HG03575 (cell line): ENCODE results near the gene DCAKD.

Experiments used
- ATAC-seq: cut with Tn5 transposase; IDR thresholded peaks from one replicate; pipeline ENCODE4 v1.9.1; 2021; ENCODE audit not compliant: unreplicated experiment, insufficient number of reproducible peaks, low FRiP score; ENCODE audit errors: extremely low read depth

Gene DCAKD

DNA sequence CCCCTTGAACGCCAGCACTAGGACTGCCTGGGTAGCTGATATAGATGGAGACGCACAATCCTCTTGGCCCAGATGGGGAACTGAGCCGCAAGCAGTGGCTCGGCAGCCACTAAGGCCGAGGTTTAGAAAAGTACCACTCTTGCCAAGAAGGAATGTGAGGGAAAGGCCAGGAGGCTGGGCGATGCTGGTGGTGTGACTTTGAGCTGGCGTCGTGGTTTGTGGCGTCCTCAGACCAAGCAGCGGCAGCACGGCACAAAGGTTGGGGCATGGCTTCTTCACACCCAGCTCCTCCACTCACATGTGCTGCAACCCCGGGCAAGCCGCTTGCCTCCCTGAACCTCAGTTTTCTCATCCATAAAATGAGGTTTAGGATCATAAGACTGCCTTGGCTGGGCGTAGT, 15.6 kb downstream of the DCAKD start:
- no peak for ATAC-seq

DNA sequence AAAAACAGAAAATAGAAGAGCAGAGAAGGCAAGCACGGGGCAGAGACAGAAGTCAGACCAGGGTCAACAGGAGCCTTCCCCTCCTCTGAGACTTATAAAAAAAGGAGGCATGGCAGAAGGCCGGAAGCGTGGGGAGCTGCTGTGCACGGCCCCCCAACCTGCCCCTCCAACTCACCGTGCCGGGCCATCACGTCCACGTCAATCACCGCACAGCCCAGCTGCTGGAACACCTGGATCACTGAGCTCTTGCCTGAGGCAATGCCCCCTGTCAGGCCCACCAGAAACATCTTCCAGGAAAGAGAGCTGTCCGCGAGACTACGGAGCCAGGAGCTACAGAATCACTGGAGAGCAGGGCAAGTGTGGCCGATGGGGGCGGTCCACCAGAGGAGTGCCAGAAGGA, 16.8 kb downstream of the DCAKD start:
- no peak for ATAC-seq

DNA sequence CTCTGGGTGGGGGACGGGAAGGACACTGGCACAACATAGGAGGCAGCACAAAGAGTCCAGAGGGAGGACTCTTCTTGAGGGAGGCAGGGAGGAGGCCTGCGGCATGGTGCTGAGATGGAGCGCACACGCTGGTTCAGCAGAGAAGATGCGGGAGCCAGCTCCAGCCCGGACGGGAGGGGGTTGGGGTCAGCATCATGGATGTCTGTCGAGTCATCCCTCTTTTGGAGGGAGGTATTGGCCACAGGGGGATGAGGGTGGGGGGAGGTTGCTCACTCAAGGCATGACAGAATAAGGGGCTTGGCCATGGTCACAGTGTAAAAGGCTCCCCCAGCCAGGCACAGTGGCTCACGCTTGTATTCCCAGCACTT, 19.3 kb downstream of the DCAKD start:
- ATAC-seq, result no peak

DNA sequence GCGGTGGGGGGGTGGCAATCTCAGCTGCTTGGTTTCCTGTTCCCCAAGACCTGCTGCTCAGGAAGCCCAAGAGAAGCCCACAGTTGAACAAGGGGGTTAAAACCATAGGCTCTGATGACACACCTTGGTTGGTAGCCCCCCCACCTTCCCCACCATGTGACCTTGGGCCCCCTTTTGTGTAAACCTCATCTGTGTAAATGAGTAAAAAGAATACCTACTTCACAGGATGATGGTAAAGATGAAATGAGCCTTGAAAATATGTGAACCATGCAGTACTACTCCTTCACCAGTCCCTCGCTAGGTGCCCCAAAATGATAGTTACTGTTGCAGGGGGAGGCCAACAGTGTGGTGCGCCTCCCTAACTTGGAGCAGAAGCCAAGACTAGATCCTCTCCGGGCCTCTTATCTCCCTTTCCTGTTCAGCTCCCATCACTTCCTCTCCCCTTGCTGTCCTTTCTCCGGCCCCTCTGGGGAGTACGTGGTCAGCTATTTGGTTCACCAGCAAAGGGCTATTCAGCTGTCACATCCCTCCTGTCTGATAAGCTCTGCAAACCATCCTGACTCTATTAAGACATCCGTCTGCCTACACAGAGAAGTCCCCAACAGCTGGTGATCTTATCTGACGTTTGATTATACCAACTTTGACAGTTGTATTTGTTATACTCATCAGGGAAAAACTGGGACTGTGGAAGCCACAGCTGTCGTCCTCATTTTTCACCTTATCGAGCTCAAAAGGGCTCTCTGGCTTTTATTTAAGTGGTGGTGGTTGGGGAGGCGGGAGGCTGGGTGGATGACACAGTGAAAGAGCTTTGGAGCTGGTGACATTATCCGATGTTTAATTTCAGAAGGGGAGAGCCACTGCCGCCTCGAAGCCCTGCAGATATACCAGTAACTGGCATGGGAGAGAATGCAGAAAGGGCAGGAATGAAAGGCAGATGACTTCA, 19.9 kb downstream of the DCAKD start:
- ATAC-seq, result no peak

DNA sequence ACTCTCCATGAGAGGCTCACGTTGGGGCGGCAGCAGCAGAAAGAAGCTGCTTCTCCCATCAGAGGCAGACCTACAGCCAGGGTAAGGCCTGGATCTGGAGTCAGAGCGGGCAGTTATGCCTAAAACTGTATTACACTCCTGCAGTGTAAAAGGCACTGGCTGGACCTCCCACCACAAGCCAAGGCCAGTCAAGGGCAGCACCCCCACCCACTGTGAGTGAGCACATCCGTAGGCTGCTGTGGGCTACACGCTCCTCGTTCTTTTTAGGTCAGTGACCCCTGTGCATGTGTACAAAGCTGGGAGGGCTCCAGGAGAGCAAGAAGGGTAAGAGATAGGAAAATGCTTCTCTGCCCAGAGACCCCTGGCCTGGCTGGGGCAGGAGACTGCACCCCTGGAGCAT, 20.7 kb downstream of the DCAKD start:
- no peak for ATAC-seq

DNA sequence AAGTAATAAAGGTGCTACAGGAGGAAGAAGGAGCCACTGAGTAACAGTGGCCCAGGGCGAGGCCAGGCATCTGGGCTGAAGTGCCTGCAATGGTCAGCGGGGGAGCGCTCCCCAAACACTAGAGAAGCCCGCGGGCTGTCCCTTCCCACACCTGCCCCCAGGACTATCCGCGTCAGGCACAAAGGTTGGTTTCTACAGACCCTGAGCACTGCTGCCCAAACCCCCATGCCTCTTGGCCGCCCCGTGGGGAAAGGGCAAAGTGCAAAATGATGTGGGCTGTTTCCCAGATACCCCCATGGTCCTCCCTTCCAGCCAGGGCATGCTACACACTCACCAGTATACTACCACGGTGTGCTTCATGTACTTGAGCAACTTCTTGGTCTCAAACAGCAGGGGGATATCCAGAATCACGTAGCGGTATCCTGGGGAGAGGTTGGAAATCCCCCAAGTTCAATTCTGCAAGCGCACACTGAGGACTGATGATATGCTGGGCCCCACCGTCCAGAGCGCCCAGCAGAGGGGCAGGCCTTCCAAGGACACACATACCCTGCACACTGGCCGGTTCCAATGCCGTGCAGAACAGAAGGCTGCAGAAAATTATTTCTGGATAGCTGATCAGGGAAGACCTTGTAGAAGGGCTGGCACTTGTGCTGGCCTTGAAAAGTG, 21.5 kb downstream of the DCAKD start:
- ATAC-seq, result no peak

DNA sequence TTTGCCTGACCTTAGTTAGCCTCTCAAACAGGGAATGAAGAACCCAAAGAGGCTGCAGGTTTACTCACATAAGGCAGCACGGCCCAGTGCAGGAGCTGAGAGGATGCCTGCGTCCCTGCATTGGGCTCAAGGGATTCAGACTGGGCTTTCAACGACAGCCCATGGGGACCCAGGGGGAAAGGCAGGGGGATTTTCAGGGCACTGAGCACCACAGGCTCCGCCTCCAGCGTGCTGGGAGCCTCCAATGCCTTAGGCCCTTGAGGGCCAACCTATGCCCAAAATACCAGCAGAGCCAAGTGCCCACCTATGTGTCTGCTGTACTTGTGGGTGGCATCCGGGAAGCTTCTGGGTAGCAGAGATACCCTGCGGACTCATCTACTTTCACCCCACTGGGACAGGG, 22.3 kb downstream of the DCAKD start:
- no peak for ATAC-seq

DNA sequence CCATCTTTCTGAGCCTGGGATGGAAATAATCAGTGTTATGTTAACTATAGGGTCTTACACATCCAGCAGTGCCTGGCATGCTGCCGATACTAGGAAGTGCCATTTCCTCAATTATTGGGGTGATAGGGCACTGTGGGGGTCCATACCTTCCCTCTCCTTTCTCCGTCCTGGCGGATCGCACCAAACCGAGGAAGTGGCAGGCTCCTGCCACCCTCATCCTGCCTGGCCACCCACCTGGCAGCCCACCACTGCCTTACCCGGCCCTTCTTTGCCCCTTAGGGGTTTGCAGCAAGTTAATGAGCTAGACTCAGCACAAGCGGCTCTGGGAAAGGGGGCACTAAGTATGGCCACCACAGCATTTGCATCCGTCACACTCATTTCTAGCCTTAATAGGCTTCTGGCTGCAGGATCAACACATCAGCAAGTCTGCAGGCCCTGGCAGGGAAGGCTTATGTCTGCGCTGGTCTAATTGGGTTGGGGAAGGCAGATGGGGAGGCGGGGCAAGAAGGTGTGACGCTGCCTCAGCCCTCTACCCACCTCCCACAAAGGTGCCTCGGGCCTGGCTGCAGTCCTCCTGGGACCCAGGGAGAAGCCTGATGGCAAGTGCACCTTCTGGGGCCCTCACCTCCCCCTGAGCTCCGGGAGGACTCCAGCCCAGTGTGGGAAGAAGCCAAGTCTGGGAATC, 28.6 kb downstream of the DCAKD start:
- no peak for ATAC-seq

DNA sequence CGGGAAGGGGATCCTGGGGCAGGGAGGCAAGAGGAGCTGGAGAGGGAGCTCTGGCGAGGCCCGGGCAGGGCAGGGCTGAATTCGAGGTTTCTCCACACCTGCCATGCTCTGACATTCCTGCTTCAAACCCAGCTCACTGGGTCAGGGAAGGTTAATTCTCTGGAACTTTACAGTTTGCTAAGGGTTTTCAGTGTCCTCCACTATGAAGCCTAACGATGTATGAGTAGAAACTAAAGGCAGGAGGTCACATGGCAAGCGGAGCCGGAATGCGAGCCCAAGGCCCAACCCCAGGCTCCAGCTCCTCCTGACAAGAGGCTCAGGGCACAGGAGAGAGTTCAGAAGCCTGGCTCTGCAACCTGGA, 29.2 kb downstream of the DCAKD start:
- ATAC-seq, result no peak

DNA sequence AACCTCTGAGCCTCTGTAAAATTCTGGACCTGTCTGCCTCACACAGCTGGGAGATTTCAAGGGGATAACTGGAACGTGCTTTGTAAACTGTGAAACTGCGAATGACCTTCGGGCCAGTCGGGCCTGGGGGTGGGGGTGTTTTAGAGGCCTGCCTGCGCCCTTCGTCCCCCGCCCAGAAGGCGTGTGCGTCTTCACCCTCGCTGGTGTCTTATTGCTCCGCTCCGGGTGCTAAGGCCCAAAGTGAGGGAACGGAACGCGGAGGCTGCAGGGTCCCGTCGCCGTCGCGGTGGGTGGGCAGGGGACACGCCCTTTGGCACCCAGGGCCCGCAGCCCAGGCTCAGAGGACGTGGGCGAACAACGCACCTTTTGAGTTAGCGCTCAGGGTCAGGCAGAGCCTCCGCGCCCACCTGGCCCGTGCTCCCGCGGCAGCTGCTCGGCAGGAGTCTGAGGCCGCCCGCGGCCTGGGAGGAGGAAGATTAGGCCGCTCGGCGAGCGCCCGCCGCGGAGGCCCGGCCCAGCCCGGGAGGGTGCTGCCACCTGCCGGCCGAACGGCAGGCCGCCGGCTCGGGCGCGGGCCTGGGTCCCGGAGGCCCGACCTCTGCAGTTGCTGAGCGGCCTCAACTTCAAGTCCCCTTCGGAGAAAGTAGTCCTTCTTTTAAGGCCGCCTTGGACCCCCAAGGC, 29.7 kb downstream of the DCAKD start:
- ATAC-seq, result no peak

DNA sequence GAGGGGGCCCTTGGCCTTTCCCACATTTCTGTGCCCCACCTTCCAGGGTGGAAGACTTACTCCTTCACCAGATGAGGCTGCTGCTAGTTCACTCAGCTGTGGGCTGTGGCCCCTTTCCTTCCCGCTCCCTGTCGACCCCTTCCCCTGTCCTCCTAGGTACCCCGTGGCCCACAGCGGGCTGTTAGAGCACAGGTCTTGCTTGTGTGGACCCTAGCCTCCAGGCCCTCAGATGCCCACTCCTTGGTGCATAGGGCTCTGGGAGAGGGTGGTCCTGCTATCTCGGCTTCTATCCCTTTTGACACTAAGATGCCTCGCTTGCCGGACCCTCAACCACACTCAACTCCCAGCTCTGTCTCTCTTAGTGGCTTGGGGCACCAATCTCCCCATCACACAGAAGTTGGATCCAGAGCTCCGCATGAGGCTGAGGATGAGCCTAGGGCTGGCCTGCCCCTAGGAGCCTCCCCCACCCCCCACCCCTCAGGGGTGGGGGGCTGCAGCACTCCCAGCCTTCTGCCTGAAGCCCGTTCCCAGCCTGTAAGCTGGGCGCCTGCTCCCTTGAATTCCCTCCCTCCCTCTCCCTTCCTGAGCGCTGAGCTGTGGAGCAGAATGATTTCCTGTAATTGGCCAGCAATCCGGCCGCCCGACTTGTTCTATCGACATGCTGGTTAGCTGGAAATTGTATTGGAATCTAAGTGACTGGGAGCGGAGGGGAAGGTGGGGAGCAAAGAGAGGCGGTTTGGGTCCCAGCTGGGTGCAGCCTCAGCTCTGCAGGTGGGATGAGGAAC, 30.9 kb downstream of the DCAKD start:
- ATAC-seq, result no peak

DNA sequence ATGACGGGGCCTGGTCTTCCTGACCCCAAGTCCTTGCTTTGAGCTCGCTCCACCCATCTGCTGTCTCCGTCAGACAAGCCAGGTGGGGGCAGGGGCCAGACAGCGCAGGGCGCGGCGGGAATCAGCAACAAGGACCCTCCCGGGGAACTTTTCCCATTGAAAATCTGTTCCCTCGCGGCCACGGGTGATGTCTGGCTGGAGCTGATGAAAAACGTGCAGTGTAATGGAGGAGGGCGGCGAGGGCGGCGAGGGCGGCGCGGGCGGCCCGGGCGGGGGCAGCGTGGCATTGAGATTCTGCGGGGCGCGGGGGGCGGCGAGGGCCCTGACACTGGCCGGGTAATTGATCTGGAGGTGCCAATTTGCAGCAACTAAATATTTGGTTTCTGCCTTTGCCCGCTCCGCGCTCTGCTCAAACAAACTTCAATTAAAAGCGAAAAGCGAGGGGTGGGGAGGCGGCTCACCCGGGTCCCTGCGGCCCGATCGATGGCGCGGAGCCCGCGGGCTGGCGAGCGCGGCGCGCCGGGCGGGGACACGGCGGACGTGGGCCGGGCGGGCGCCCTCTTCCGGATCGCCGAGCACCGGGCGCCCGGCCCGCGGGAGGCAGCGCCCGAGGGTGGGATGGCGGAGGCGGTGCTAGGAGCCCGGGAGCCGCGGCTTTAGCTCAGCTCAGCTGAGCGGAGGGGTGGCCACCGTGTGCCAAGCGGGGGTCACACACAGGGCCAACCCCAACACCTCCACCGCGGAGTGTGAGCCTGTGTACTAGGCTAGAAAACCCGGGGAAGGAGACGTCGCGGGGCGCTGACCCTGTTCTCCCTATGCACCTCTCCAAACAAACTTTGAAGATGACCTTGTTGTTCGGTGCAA, 32.4 kb downstream of the DCAKD start:
- ATAC-seq, result no peak

DNA sequence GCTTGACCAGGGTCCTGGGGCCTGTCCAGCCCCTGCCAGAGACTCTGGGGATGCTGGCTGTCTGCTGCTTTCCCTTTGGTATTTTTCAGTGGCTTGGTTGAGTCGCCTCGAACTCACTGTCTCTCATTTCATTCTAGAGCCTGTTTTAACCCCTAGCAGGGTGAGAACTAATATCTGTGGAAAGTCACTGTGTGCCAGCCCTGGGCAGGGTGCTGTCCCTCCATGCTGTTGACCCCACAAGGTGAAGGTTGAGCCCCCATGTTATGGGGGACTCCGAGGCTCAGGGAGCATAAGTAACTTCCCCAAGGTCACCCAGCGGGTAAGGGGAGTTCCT, 33.0 kb downstream of the DCAKD start:
- no peak for ATAC-seq

DNA sequence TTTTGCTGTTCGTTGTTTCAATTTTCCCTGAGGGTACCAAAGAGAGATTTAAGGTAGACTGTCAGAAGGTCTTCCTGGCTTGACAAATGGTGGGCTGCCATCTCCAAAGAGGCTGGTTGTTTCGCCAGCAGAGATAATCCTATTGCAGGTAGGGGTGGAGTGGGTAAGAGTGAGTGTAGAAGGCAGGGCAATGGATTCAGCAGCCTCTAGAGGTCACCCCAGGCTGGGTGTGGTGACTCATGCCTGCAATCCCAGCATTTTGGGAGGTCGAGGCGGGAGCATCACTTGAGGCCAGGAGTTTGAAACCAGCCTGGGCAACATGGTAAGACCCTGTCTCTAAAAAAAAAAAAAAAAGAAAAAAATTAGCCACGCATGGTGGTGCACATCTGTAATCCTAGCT, 34.6 kb downstream of the DCAKD start:
- no peak for ATAC-seq

DNA sequence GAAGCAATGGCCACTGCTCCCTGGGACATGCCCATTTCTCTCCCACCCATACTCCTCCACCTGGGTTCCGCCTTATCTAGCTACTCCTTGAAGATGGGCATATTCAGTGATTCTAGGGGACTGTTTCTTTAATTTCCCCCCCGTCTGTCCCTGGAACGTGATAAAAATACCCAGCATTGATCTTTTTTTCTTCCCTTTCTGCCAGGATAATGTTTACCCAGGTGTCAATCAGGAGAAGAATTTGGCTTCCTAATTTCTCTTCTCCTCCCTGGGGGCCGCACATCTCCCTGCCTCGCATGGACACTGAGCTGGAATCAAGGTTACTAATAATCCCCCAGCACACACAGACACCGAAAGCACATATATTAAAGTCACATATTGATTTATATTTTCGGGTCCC, 35.2 kb downstream of the DCAKD start:
- no peak for ATAC-seq

DNA sequence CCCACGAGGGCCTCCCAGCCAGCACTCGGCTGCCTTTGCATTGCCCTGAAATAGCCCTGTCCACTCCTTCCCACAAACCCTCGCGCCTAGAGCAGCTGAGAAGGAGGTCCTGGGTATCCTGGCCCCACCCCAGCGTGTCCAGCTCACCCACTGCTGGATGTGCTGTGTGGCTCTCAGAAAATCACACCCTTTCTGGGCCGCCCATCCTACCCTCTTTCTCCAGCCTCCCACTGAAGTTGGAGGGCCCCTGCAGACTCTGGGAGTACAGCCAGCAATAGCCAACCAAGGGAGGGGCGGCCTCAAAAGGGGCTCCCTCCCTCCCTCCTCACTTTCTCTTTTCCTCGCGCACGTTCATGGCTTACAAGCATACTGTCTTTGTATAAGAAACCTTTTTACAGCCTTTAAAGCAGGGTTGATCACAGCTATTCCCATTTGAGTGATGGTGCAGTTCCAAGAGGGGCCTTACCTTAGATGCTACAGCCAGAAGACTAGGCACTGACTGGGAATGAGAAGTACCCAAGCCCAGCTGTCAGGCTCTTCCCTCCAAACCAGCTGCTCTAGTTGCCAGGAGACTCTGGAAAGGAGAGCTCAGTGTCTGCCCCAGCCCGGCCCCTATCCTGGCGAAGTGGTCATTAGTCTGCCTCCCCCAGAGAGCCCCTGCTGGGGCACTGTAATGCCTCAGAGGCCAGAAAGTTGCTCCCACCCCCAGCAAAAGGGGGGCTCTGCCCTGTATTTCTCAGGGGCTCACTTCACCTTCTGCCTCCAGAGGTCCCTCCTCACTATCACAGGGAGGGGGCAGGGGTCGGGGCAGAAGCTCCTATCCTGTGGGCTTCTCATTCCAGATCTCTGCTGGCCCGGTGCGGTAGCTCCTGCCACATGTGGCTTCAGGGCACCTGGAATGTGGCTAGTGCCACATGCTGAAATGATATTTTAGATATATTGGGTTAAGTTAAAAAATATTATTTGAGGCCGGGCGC, 38.1 kb downstream of the DCAKD start:
- ATAC-seq, result no peak

DNA sequence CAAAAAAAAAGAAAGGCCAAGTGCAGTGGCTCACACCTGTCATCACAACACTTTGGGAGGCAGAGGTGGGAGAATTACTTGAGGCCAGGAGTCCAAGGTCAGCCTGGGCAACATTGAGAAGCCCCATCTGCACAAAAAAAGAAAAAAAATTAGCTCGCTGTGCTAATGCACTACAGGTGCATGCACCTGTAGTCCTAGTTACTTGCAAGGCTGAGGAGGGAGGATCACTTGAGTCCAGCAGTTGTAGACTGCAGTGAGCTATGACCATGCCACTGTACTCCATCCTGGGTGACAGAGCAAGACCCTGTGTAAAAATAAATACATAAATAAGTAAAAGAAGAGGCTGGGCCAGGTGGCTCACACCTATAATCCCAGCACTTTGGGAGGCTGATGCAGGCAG, 39.7 kb downstream of the DCAKD start:
- ATAC-seq, result no peak
